ENCODE data around the gene SLC25A13.

DNA sequence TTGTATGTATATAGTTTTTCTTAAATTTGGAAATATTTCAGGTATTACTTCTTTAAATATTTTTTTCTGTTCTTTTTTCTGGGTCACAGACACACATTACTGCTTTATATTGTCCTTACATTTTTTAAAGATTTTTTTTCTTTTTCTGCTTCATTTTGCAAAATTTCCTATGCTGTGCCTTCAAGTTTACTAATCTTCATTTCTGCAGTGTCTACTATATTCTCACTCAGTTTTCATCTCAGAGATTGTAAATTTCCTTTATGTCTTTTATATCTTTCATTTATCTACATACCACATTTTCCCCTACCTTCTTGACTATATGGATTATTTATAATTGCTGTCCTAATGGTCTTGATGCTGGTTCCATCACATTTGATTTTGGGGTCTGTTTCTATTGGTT, 210.5 kb downstream of the SLC25A13 start:
- TF ChIP-seq, protein P1, sequence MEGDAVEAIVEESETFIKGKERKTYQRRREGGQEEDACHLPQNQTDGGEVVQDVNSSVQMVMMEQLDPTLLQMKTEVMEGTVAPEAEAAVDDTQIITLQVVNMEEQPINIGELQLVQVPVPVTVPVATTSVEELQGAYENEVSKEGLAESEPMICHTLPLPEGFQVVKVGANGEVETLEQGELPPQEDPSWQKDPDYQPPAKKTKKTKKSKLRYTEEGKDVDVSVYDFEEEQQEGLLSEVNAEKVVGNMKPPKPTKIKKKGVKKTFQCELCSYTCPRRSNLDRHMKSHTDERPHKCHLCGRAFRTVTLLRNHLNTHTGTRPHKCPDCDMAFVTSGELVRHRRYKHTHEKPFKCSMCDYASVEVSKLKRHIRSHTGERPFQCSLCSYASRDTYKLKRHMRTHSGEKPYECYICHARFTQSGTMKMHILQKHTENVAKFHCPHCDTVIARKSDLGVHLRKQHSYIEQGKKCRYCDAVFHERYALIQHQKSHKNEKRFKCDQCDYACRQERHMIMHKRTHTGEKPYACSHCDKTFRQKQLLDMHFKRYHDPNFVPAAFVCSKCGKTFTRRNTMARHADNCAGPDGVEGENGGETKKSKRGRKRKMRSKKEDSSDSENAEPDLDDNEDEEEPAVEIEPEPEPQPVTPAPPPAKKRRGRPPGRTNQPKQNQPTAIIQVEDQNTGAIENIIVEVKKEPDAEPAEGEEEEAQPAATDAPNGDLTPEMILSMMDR (IDR thresholded peaks at IDR 0.05 in 4 of 5, conservative IDR thresholded peaks at IDR 0.05 in 1 of 5): no peak
- no peak for TF ChIP-seq POLR2A (IDR thresholded peaks at IDR 0.05)
